Psoas muscle (tissue), 8 donors: ENCODE data around the gene CNIH3. TPM values are rescaled to one million over a fixed set of nuclear protein-coding genes. Genes with fewer than 3 reads are reported as not detected.

Experiments used
- ATAC-seq, 4 donors: fragments of 200-7000 bp; cut with Tn5 transposase; one replicate each; pipeline ENCODE4 v1.9.1; 2020; ENCODE audit warnings: moderate library complexity in 3 of 4, mild to moderate bottlenecking in 2 of 4
- DNase-seq, 2 donors: peaks; one replicate each; pipeline ENCODE4 v3.0.0-alpha.2; 2020
- H3K27ac ChIP-seq: fragments of 200-600 bp; one replicate; pipeline ENCODE4 v1.8.0; 2022
- H3K27me3 ChIP-seq, 3 donors: fragments of 200-600 bp in 1 of 3; one replicate each; pipeline versions ENCODE4 v1.6.1 to v1.8.0; 2013 to 2022; ENCODE audit warnings: low read length in 2 of 3, mild to moderate bottlenecking in 2 of 3, moderate library complexity in 1 of 3; ENCODE audit not compliant: insufficient read depth in 3 of 3
- H3K36me3 ChIP-seq, 2 donors: fragments of 200-600 bp in 1 of 2; one replicate each; pipeline versions ENCODE4 v1.6.1 to v1.8.0; 2013 to 2022; ENCODE audit warnings: low read depth in 1 of 2, mild to moderate bottlenecking in 1 of 2, moderate library complexity in 1 of 2; ENCODE audit not compliant: insufficient read depth in 1 of 2
- H3K4me1 ChIP-seq: fragments of 200-600 bp; one replicate; pipeline ENCODE4 v1.8.0; 2022
- H3K4me3 ChIP-seq: fragments of 200-600 bp; one replicate; pipeline ENCODE4 v1.8.0; 2022; ENCODE audit warnings: mild to moderate bottlenecking
- H3K9me3 ChIP-seq: fragments of 200-600 bp; one replicate; pipeline ENCODE4 v1.8.0; 2022
- WGBS, 3 donors: extraction: QIAGEN DNeasy Blood & Tissue Kit; methylation state at CpG; one replicate each; pipeline versions ENCODE4 v1.1.6 to v1.1.7; 2013; 5-methylcytosine and 5-hydroxymethylcytosine counted together
- intact Hi-C, 2 donors: fragments of 100-400 bp; cut with DNase I; formaldehyde crosslinking; loops; one replicate each; pipeline versions ENCODE4 v1.11.0 to v1.14.2; 2022
- polyA plus RNA-seq, 3 donors: library from polyadenylated mRNA; stranded (reverse); fragments of 200-250 nt; gene quantifications; one replicate each; pipeline ENCODE4 v1.2.3, GENCODE V29; 2013
- total RNA-seq, 4 donors: library from RNA; stranded (reverse); fragmentation: NEBNext Ultra II Directional in 2 of 4; extraction: Animal tissue kit (Norgen Biotek cat#: 25700) in 2 of 4; gene quantifications; one replicate each; pipeline versions ENCODE4 v1.2.1 to v1.2.4, GENCODE V29; 2021 to 2023
- TF ChIP-seq, protein P1 (sequence below): fragments of 200-600 bp; IDR thresholded peaks from one replicate; pipeline ENCODE4 v1.8.0; 2022; ENCODE audit warnings: antibody characterized with exemption
- donor health status: healthy with polysubstance abuse.
- donor health status: DM: no; HTN: no; CAD: no; lungs with moderate emphysema.
- donor health status: Bipolar disorder and iron deficiency.
- donor health status: healthy.
- donor health status: DM: yes; HTN: yes; CAD: no.
- donor health status: DM: no; HTN: no; CAD: no.
- donor health status: DM: no; HTN: no; CAD: no.
- donor health status: DM: yes; HTN: yes; CAD: no.

CNIH3 gene
- total and polyA plus RNA-seq, 7 donors, result 0.39 to 1.9 (median 1.2) TPM

DNA sequence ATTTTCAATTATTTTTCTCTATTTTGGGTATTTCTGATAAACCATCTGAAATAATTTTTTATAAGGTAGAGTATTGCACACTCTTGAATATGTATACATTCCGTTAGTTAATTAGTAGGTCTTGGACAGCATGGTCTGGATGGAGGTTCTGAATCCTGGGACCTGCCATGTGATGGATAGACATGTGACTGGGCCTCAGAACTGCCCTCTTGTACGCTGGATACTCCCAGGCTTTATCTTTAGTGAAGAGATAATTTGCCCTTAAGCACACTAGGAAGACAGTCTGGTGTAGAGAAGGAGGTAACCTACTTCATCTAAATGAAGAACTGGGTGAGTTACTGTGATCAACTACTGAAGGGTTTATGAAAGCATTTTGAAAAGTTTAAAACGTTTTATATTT lies 48.9 kb downstream of the CNIH3 start:
- peaks cover 0 to 2% (median 0%) of the 10 kb centered on the region in 3 donors for H3K27me3 ChIP-seq
- no peaks in the 10 kb centered on the region for H3K9me3 ChIP-seq
- intact Hi-C loops, result no loop called here
- H3K36me3 ChIP-seq, result no peaks in the 10 kb centered on the region
- no peaks in the 10 kb centered on the region for H3K4me1 ChIP-seq
- H3K4me3 ChIP-seq, result no peak overlapping the region
- WGBS, 3 donors, result 75 to 86% (median 81%) methylated on average over 3 of the region's 3 CpGs
- no peak for ATAC-seq
- DNase-seq, result no peak
- no peak overlapping the region for H3K27ac ChIP-seq
- TF ChIP-seq, protein P1, sequence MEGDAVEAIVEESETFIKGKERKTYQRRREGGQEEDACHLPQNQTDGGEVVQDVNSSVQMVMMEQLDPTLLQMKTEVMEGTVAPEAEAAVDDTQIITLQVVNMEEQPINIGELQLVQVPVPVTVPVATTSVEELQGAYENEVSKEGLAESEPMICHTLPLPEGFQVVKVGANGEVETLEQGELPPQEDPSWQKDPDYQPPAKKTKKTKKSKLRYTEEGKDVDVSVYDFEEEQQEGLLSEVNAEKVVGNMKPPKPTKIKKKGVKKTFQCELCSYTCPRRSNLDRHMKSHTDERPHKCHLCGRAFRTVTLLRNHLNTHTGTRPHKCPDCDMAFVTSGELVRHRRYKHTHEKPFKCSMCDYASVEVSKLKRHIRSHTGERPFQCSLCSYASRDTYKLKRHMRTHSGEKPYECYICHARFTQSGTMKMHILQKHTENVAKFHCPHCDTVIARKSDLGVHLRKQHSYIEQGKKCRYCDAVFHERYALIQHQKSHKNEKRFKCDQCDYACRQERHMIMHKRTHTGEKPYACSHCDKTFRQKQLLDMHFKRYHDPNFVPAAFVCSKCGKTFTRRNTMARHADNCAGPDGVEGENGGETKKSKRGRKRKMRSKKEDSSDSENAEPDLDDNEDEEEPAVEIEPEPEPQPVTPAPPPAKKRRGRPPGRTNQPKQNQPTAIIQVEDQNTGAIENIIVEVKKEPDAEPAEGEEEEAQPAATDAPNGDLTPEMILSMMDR, result no peak

DNA sequence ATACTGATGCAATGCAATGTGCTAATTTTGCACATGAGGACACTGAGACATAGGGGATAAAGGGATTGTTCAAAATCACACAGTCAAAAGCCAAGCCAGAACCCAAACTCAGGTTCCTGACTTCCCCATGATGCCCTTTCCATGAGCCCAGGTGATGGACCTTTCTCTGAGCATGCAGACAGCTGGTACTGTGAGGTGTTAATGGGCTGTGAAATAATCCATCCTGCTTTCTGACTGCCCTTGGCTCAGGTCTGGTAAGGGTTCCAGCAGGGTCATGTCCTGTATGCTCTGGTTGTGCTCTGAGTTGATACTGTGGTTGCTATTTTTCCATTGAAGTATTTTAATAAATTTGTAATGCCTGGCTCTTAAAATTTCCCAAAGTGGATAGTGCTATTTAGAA lies 50.0 kb downstream of the CNIH3 start:
- H3K4me1 ChIP-seq, result no peaks in the 10 kb centered on the region
- H3K27ac ChIP-seq, result no peak overlapping the region
- TF ChIP-seq, protein P1, result no peak
- H3K36me3 ChIP-seq, result no peaks in the 10 kb centered on the region
- intact Hi-C loops, result no loop called here
- no peak overlapping the region for H3K4me3 ChIP-seq
- no peaks in the 10 kb centered on the region for H3K9me3 ChIP-seq
- ATAC-seq (peak in 1 of 4 donors; percentile 42), DNase-seq (no peak)
- peaks cover 0 to 2% (median 0%) of the 10 kb centered on the region in 3 donors for H3K27me3 ChIP-seq

DNA sequence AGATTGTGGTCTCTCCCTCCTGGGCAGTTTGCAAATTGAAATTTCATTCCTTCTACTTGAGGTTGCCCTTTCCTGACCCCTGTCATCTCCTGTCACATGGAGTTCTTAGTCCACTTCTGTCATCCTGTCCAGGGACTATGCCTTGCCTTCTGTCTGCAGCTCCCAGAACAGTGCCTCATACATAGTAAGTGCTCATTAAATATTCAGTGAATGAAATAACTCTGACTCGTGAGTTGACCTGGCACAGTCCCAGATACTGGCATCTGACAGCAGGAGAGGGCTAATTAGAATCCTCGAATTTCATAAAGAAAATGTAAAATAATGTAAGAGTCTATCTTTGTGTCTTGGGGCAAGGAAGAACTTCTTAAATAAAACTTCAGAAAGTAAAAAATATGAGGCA lies 50.8 kb downstream of the CNIH3 start:
- Histone ChIP-seq H3K36me3 (no peaks in the 10 kb centered on the region), H3K27ac (no peak overlapping the region), H3K4me1 (no peaks in the 10 kb centered on the region), H3K4me3 (no peak overlapping the region), H3K9me3 (no peaks in the 10 kb centered on the region), H3K27me3 (peaks cover 0 to 2% (median 0%) of the 10 kb centered on the region in 3 donors)
- intact Hi-C loops, result no loop called here
- WGBS, 3 donors, result 69 to 73% (median 69%) methylated on average over 2 of the region's 2 CpGs
- ATAC-seq (no peak), DNase-seq (no peak)
- TF ChIP-seq, protein P1, result no peak

DNA sequence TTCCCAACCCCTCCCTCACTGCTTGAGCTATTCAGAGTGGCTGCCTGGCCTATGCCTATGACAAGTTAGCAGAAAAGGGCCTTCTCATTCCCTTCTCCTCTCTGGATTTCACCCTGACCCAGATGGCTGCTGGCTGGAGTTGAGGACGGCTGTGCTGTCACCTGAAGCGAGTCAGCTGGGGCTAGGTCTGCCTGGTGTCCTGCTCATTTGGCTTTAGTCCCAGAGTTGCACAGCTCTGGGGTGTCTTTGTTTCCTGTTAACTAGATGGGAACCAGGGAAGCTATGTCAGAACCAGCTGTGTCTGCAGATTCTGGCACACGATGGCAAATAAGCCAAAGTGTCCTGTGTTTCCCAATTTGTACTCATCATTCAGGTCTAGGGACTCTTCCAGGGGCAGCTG lies 52.9 kb downstream of the CNIH3 start:
- peak; percentile 81 to 93 (median 88) for ATAC-seq
- 8 to 18% (median 10%) methylated on average over 3 of the region's 3 CpGs for WGBS, 3 donors
- peak in 1 of 2 donors; percentile 61 for DNase-seq

DNA sequence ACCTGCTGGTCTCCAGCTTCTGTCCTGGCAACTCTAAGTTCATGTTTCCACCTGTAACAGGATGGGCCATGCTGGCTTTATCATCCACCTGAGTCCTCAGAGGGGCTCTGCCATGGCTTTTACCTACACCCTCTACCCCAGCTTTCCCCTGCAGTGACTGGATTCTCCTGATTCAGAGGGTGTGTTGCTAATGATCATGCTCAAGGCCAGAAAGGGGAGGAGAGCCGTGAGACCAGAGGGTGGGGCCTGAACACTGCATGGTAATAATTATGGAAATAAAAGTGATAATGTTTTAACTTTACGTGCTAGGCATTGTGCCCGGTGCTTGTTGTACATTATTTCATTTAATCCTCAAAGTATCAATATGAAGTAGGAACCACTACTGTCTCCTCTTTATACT lies 53.3 kb downstream of the CNIH3 start:
- ATAC-seq (peak in 3 of 4 donors; percentile 4 to 22 (median 20)), DNase-seq (no peak)
- Histone ChIP-seq H3K36me3 (no peaks in the 10 kb centered on the region), H3K27me3 (no peaks in the 10 kb centered on the region), H3K4me1 (peaks cover 4% of the 10 kb centered on the region), H3K4me3 (no peak overlapping the region), H3K9me3 (no peaks in the 10 kb centered on the region), H3K27ac (no peak overlapping the region)
- intact Hi-C loops, result no loop called here
- 77 to 87% (median 84%) methylated on average over 3 of the region's 3 CpGs for WGBS, 3 donors
- TF ChIP-seq, protein P1, result no peak

More for the DNA sequence above, 52.9 kb downstream of the CNIH3 start:
- Histone ChIP-seq H3K4me1 (peaks cover 4% of the 10 kb centered on the region), H3K36me3 (no peaks in the 10 kb centered on the region), H3K9me3 (no peaks in the 10 kb centered on the region), H3K27me3 (peaks cover 0 to 1% (median 0%) of the 10 kb centered on the region in 3 donors), H3K27ac (no peak overlapping the region), H3K4me3 (no peak overlapping the region)
- TF ChIP-seq, protein P1, result no peak
- intact Hi-C loops, result no loop called here
